ENCODE data around the gene COL27A1. TPM values are rescaled to one million over a fixed set of nuclear protein-coding genes. Genes with fewer than 3 reads are reported as not detected.

The COL27A1 gene
- total and polyA plus RNA-seq, 2 donors (not counting 1 experiment from before 2014, with no cell fraction given): 0.16 to 0.27 TPM

DNA sequence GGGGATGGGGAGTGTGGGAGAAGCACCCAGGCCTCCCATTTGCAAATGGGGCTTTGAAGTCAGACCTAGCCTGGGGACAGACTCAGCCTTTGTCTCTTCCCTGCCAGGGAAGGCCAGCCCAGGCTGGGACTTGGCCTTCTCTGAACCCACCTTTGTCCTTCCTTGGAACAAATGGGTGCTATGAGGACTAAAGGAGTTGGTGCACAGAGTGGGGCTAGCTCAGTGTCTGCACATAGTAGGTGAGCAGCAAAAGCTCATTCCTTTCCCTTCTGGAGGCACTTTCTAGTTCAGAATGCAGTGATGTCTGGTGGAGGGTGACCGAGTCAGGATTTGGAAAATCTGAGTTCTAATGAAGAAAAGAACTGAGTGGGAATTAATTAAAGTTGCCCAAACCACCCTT, 37.2 kb downstream of the COL27A1 start:
- Histone ChIP-seq H3K9ac (ENCODE audit: low read length) (no peak overlapping the region), H3K4me2 (replicated peaks; ENCODE audit: low read depth, low read length, poor library complexity, severe bottlenecking) (no peak overlapping the region), H2AFZ (ENCODE audit: insufficient read depth, low read depth, low read length, poor library complexity, severe bottlenecking) (no peak overlapping the region), H3K36me3 (replicated peaks in 1 of 2; ENCODE audit: control extremely low read depth in 1 of 2, control insufficient read depth in 1 of 2, extremely low read depth in 1 of 2, insufficient read depth in 2 of 2, low read length in 1 of 2) (no peaks in the 10 kb centered on the region), H3K79me2 (ENCODE audit: control insufficient read depth, insufficient read depth, low read length) (no peaks in the 10 kb centered on the region), H3K4me1 (ENCODE audit: control insufficient read depth in 2 of 2, insufficient read depth in 2 of 2, low read length in 2 of 2) (no peaks in the 10 kb centered on the region), H3K27me3 (replicated peaks in 1 of 4; ENCODE audit: control extremely low read depth in 1 of 4, control insufficient read depth in 3 of 4, insufficient read depth in 4 of 4, low read length in 3 of 4) (no peaks in the 10 kb centered on the region), H3K4me3 (ENCODE audit: control extremely low read depth in 1 of 5, extremely low read depth in 1 of 5, insufficient read depth in 1 of 5, low read depth in 2 of 5, low read length in 4 of 5) (no peak overlapping the region), H3K27ac (ENCODE audit: low read length in 2 of 2) (no peak overlapping the region), H4K20me1 (ENCODE audit: control insufficient read depth, insufficient read depth, low read length, poor library complexity, severe bottlenecking) (no peaks in the 10 kb centered on the region), H3K9me3 (ENCODE audit: control extremely low read depth in 1 of 3, control insufficient read depth in 2 of 3, insufficient read depth in 1 of 3, low read length in 2 of 3) (peaks cover 0 to 14% (median 7%) of the 10 kb centered on the region in 3 donors)
- intact Hi-C loops (cut with micrococcal nuclease): no loop called here
- TF ChIP-seq EZH2 (IDR thresholded peaks at IDR 0.05; ENCODE audit: borderline replicate concordance, insufficient read depth, low read depth, low read length, poor library complexity, severe bottlenecking): no peak
- TF ChIP-seq, protein P1, sequence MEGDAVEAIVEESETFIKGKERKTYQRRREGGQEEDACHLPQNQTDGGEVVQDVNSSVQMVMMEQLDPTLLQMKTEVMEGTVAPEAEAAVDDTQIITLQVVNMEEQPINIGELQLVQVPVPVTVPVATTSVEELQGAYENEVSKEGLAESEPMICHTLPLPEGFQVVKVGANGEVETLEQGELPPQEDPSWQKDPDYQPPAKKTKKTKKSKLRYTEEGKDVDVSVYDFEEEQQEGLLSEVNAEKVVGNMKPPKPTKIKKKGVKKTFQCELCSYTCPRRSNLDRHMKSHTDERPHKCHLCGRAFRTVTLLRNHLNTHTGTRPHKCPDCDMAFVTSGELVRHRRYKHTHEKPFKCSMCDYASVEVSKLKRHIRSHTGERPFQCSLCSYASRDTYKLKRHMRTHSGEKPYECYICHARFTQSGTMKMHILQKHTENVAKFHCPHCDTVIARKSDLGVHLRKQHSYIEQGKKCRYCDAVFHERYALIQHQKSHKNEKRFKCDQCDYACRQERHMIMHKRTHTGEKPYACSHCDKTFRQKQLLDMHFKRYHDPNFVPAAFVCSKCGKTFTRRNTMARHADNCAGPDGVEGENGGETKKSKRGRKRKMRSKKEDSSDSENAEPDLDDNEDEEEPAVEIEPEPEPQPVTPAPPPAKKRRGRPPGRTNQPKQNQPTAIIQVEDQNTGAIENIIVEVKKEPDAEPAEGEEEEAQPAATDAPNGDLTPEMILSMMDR (IDR thresholded peaks at IDR 0.05): no peak
- Mint-ChIP-seq H3K4me1 (no peaks in the 10 kb centered on the region), H3K27me3 (peaks cover 8% of the 10 kb centered on the region), H3K4me3 (no peak overlapping the region), H3K9me3 (ENCODE audit: insufficient read depth) (peaks cover 6% of the 10 kb centered on the region), H3K27ac (no peak overlapping the region)
- ATAC-seq (ENCODE audit: low read depth): no peak
- POLR2A ChIA-PET: no interaction called here
- CTCF ChIA-PET: no interaction called here
- no peak for DNase-seq
- WGBS (ENCODE audit: insufficient coverage): no CpG with 5 or more reads among the region's 1 CpG

DNA sequence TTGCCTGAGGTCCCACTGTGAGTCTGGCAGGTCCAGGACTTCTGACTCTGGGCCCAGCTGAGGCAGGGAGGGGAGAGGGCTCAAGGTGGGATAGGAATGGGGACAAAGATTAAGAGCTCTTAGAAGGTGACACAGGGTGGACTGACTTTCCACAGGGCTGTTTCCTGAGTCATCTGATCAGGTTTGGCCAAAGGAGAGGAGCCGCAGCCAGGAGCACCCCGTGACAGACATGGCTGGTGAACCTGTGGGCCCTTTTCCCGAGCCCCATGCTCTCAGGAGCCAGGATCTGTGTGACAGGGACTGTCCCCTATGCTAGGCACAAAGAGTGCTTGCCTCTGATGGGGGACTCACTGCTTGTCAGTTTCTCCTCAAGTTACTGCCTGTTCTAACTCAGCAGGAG, 37.8 kb downstream of the COL27A1 start:
- H3K9ac ChIP-seq (ENCODE audit: low read length): no peak overlapping the region
- POLR2A ChIA-PET: no interaction called here
- Mint-ChIP-seq H3K27ac (no peak overlapping the region), H3K27me3 (peaks cover 8% of the 10 kb centered on the region), H3K4me1 (no peaks in the 10 kb centered on the region), H3K9me3 (ENCODE audit: insufficient read depth) (peaks cover 6% of the 10 kb centered on the region), H3K4me3 (no peak overlapping the region)
- CTCF ChIA-PET: no interaction called here
- no peaks in the 10 kb centered on the region for H3K27me3 ChIP-seq (replicated peaks in 1 of 4; ENCODE audit: control extremely low read depth in 1 of 4, control insufficient read depth in 3 of 4, insufficient read depth in 4 of 4, low read length in 3 of 4)
- no peaks in the 10 kb centered on the region for H4K20me1 ChIP-seq (ENCODE audit: control insufficient read depth, insufficient read depth, low read length, poor library complexity, severe bottlenecking)
- H3K4me1 ChIP-seq (ENCODE audit: control insufficient read depth in 2 of 2, insufficient read depth in 2 of 2, low read length in 2 of 2): no peaks in the 10 kb centered on the region
- ATAC-seq (ENCODE audit: low read depth) (no peak), DNase-seq (no peak)
- intact Hi-C loops (cut with micrococcal nuclease): no loop called here
- no peaks in the 10 kb centered on the region for H3K36me3 ChIP-seq (replicated peaks in 1 of 2; ENCODE audit: control extremely low read depth in 1 of 2, control insufficient read depth in 1 of 2, extremely low read depth in 1 of 2, insufficient read depth in 2 of 2, low read length in 1 of 2)
- TF ChIP-seq, protein P1 (IDR thresholded peaks at IDR 0.05): no peak
- TF ChIP-seq EZH2 (IDR thresholded peaks at IDR 0.05; ENCODE audit: borderline replicate concordance, insufficient read depth, low read depth, low read length, poor library complexity, severe bottlenecking): no peak
- peaks cover 0 to 14% (median 7%) of the 10 kb centered on the region in 3 donors for H3K9me3 ChIP-seq (ENCODE audit: control extremely low read depth in 1 of 3, control insufficient read depth in 2 of 3, insufficient read depth in 1 of 3, low read length in 2 of 3)
- no peak overlapping the region for H3K4me3 ChIP-seq (ENCODE audit: control extremely low read depth in 1 of 5, extremely low read depth in 1 of 5, insufficient read depth in 1 of 5, low read depth in 2 of 5, low read length in 4 of 5)
- WGBS (ENCODE audit: insufficient coverage): 84% methylated on average over 3 of the region's 3 CpGs
- no peaks in the 10 kb centered on the region for H3K79me2 ChIP-seq (ENCODE audit: control insufficient read depth, insufficient read depth, low read length)
- no peak overlapping the region for H3K4me2 ChIP-seq (replicated peaks; ENCODE audit: low read depth, low read length, poor library complexity, severe bottlenecking)
- no peak overlapping the region for H3K27ac ChIP-seq (ENCODE audit: low read length in 2 of 2)
- H2AFZ ChIP-seq (ENCODE audit: insufficient read depth, low read depth, low read length, poor library complexity, severe bottlenecking): no peak overlapping the region
